GM21390 (cell line): ENCODE data around the gene CDC42SE1.
A peak's percentile ranks its signal among the peaks of the same experiment; 100 is the strongest.
"Not testable (repeated sequence)": the region's sequence is repeated elsewhere in the genome, so short reads cannot be mapped to it uniquely, and the experiment has no call there.

Source experiments
- ATAC-seq: cut with Tn5 transposase; IDR thresholded peaks from one replicate; pipeline ENCODE4 v1.9.1; 2021; ENCODE audit not compliant: unreplicated experiment

Gene CDC42SE1, protein sequence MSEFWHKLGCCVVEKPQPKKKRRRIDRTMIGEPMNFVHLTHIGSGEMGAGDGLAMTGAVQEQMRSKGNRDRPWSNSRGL

DNA sequence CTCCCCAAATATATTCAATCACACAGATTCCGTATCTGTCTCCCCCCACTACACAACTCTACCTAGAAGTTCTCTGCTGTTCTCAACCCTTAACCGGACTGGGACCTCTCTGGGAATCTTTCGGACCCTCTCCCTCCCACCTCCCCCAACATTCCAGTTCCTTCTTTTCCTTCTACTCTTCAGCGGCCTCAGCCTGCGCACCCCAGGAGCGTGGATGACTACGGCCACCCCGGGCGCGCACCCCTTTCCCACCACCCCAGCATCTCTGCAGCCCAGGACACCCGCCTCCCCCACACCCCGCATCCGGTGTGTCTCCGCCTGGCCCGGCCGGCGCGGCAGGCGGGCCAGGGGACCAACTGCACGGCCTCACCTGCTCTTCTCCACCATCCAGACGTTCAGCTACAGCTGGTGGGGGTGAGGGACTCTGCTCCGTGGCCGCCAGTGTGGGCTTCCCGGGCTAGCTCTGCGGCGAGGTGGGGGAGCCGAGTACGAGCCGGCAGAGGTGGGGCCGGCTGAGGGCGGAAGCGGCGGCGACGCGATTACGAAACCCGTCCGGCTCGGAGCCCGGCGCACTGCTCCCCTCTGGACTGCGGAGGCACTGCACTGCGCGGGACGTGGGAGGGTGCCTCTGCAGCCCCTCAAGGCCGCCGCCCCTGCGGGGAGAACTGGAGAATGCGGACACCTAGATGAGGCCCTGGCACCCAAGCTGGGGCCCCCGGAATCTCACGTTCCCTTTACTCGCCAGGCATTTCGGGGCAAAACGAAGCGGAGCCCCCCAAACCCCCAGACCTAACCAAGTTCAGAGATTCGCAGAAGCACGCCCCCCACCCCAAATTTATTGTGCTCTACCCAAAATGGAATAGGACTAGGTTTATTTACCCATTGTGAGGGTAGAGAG, at the start of gene CDC42SE1:
Gene CDC42SE1, minus strand, starts transcription at position 514 of the 898 bp plus-strand sequence. CDS start 3,892 bp downstream, outside the sequence.
- peak; percentile 86 for ATAC-seq

DNA sequence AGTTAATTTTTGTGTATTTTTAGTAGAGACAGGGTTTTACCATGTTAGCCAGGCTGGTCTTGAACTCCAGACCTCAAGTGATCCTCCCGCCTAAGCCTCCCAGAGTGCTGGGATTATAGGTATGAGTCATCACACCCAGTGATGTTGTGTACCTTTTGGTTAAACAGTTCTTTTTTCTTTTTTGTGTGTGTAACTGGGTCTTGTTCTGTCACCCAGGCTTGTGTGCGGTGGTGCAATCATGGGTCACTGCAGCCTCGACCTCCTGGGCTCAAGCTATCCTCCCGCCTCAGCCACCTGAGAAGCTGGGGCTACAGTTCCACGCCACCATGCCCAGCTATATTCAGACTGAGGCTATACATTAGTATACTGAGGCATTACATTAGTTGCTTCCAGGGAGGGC, 48.9 kb upstream of the CDC42SE1 start:
- no peak for ATAC-seq

DNA sequence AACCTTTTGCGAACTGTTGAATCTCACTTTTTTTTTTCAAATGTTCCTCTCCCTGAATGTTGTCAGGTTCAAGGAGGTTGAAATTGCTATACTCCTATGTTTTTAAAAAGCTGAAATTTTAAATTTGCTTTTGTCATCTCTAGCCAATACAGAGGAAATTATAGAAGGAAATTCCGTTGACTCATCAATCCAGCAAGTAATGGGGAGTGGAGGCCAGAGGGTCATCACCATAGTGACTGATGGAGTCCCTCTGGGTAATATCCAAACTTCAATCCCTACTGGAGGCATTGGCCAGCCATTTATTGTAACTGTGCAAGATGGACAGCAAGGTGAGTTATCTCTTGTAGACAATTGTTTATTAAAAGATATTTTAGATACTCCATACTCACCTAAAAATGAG, 47.5 kb upstream of the CDC42SE1 start:
- ATAC-seq, result no peak

DNA sequence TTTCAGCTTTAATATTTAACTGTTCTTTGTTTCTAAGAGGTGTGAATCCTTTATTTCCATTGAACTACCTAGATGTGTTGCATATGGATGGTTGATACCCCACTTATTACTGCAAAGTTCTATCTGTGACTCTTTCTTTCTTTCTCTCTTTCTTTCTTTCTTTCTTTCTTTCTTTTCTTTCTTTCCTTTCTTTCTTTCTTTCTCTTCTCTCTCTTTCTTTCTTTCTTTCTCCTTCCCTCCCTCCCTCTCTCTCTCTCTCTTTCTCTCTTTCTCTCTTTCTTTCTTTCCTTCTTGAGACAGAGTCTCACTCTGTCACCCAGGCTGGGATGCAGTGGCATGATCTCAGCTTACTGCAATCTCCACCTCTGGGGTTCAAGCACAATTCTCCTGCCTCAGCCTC, 45.2 kb upstream of the CDC42SE1 start:
- ATAC-seq, result no peak

DNA sequence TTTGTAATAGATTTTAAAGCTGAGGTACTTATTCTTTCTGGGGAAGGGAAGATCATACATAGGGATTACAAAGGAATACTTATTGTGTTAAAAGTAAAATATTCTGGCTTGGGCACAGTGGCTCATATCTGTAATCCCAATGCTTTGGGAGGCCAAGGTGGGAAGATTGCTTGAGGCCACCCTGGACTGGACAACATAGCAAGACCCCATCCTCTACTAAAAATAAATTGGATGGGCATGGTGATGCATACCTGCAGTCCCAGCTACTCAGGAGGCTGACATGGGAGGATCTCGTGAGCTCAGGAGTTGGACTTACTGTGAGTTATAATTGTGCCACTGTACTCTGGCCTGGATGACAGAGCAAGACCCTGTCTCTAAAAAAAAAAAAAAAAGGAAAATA, 38.7 kb upstream of the CDC42SE1 start:
- no peak for ATAC-seq

DNA sequence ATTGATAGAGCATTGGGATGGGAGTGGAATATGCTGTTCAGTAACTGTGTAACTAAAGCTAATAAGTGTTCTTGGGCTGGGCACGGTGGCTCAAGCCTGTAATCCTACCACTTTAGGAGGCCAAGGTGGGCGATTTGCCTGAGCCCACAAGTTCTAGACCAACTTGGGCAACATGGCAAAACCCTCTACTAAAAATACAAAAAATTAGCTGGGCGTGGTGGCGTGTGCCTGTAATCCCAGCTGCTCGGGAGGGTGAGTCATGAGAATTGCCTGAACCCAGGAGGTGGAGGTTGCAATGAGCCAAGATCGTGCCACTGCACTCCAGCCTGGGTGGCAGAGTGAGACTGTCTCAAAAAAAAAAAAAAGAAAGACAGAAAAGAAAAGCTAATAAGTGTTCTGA, 38.0 kb upstream of the CDC42SE1 start:
- not testable (repeated sequence) for ATAC-seq

DNA sequence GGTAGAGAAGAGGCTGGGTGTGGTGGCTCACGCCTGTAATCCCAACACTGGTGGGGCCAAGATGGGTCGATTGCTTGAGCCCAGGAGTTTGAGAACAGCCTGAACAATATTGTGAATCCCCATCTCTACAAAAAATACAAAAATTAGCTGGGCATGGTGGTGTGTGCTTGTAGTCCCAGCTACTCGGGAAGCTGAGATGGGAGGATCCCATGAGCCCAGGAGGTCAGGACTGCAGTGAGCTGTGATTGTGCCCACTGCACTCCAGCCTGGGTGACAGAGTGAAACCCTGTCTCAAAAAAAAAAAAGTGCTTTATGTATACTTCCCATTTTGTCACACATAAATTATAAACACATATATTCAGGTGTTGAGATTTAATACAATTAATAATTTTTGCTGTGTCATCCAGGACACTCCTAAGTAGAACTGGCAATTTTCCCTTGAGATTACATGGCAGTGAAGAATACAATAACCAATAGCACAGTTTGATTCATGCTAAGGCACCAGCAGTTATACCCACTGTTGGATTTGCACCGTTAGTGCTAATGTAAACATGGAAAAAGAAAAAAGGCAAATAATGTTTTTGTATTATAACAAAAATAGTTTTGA, 26.6 kb upstream of the CDC42SE1 start:
- ATAC-seq, result no peak

DNA sequence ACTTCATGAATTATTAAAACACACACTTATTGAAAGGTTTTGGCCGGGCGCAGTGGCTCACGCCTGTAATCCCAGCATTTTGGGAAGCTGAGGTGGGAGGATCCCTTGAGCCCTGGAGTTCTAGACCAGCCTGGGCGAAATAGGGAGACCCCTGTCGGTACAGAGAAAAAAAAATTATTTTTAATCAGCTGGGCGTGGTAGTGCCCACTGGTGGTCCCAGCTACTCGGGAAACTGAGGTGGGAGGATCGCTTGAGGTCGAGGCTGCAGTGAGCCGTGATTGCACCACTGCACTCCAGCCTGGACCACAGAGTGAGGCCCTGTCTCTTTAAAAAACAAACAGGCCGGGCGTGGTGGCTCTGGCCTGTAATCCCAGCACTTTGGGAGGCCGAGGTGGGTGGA, 12.8 kb upstream of the CDC42SE1 start:
- no peak for ATAC-seq

DNA sequence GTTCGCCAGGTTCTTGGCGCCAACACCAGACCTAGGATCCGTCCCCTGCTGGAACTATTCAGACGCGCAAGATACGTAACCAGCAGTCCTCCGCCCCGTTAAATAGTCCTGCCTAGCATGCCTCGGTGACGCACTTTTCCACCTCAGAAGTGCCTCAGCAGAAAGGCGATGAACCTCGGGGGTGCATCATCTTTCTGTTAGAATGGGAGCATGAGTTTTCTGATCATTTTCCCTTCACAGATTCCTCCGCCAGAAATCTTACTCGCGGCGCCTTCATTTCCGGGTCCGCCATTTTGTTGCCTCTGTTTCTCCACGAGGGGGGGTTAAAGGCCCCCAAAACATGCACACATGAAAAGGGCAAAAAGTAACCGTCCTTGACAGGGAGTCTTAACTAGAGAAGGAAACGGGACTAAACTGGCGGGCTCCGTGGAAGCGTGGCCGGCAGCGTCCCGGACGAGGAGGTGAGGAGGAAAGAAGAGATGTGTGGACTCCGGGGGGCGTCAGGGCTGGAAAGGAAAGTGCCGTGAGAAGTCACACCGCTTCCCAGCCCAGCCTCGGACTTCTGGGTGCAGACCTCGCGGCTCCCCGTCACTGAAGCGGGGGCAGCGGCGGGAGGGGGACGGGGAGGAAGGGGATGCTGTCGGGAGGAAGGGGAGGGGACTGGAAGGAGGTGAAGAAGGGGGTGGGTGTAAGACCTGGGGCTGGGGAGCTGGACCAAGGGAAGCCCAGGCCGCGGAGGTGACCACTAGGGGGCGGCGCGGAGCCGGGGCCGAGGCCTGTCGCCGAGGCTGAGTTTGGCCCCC, 11.3 kb upstream of the CDC42SE1 start, which contains the start of gene GABPB2:
Gene GABPB2, plus strand, starts transcription at position 288 of the 803 bp plus-strand sequence. CDS start 17,429 bp downstream, outside the sequence.
- ATAC-seq, result peak; percentile 83

DNA sequence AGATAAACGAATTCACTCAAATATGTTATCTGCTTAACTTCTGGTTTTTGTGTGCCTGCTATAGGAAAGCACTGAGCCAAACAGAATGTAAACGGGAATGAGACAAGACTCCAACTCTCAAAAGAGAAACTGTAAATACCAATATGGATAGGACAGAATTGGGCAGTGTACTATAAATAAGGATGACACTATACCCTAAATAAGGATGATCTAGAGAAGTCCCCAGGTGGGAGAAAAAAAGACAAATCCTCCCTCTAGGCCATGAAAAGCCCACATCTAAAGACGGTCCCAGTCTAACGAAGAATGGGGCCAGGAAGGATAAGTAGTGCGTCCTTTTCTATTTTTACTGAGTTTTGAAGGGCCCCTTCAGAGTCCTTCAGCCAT, 9.7 kb upstream of the CDC42SE1 start:
- ATAC-seq, result no peak

DNA sequence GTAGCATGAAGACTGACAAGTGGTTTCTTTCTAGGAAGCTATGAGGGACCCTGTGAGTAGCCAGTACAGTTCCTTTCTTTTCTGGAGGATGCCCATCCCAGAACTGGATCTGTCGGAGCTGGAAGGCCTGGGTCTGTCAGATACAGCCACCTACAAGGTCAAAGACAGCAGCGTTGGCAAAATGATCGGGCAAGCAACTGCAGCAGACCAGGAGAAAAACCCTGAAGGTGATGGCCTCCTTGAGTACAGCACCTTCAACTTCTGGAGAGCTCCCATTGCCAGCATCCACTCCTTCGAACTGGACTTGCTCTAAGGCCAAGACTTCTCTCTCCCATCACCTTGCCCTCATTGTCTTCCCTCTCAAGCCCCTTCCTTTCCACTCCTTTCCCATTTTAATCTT, 7.8 kb upstream of the CDC42SE1 start:
- no peak for ATAC-seq

DNA sequence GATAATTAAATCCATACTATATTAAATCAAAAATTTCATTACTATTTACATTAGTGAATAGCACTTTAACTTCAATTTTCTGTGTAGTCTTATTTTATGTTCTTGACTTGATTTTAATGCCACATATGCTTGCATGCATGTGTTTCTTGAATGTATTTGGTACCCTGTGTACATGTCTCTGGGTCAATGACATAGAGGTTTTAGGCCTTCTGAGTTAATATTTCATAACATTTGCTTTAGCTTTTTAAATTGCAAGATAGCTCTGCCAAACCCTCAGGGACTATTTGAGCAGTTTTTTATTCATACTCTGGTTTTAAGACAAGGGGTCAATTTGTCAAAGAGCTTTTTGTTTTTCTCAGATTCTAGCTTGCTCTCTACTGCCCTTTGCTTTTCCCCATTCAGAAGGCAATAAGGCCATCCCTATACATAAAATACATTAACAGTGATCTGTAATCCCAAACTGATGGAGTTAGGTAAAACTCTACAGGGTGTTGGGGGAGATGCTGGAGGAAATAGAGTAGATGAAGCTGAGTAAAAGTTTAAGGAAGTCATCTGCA, 5.7 kb upstream of the CDC42SE1 start:
- no peak for ATAC-seq

DNA sequence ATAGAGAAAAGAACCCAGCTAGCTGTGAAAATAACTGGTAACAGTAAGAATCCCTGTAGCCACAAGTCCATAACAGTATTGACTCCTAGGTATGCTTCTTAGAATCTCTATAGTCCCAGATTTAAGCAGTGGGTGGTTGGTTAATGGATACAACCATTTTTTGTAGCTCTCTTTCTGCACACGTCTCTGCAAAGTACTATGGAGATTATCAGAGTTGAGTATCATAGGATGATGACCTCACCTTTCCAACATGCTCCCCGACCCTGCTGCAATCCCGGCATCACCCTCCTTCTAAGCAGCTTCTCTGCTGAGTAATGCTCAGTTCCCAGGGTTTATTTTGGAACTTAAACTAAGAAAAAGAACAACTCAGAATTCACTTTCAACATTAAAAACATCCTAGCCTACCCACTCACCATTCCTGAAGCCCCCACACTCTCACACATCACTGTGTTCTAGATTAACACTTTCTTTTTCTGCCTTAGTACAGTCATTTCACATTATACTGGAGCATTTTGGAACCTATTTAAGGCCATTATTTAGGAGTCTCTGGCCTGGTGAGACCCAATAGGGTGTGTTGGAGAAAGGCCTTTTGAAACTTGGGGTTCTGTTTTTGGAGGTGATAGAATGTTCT, 3.4 kb upstream of the CDC42SE1 start:
- no peak for ATAC-seq

DNA sequence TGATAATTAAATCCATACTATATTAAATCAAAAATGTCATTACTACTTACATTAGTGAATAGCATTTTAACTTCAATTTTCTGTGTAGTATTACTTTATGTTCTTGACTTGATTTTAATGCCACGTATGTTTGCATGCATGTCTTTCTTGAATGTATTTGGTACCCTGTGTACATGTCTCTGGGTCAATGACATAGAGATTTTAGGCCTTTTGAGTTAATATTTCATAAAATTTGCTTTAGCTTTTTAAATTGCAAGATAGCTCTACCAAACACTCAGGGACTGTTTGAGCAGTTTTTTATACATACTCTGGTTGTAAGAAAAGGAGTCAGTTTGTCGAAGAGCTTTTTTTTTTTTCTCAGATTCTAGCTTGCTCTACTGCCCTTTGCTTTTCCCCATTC, 2.3 kb upstream of the CDC42SE1 start:
- ATAC-seq, result no peak

DNA sequence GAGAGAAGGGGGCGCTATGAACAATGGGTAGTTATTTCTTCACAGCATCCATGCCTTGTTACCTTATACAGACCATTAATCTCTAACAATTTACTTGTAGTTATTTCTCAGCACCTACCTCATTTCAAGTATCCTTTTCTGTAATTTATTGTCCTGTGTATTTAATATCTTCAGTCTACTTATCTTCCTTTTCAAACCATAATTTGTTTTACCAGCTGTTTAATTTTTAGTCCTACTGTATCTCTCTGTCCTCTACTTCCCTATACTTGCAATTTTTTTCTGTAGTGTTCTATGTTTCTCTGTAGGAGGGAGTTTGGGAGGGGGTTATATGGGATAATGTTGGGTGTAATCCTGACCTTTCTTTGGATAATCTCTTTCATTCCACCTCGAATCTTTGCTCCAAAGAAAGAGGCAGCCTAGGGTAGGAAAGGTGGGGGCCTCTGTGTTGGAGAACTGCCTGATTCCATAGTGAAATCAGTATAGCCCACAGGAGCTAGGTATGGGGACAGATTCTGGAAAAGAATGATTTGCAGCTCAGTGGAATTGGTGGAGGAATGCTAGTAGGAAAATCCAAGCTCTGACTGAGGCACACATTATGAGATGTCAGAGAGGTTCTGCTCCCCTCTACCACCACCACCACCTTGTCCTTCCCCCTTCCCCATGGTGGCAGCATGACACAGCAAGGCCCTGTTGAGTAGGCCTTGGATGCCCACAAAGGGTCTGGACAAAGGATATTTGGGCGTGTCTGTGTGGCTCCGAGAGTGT, 1.4 kb upstream of the CDC42SE1 start:
- no peak for ATAC-seq

DNA sequence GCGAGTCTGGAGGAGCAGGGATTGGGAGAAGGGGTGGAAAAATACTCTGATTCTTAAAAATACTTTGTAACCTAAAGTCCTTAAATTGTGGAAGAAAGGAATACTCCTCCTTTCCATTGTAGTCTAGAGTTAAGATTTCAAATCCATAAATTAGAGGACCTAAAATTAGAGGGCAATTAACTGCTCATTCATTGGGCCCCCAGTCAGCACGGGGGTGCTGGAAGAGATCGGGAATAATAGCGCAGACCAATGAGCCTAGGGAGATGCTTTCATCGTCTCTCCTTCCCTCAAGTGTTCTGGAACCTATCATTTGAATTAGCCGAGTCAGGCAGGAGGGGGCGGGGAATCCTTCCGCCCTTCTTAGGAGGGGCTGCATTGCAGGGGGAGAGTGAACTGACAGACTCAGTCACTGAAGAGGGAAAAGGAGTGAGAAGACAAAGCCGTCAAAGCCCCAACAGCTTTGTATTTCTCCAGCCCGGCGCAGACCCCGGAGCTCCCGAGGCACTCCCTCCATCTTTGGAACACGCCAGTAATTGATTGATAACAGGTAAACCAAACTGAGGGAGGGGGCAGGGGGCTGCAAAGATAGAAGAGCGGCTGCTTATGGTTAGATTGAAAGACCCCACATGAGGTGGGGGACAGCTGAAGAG, 710 bp upstream of the CDC42SE1 start, which contains the start of gene MLLT11:
Gene MLLT11, plus strand, starts transcription at position 391 of the 650 bp plus-strand sequence. CDS start 6,828 bp downstream, outside the sequence.
- no peak for ATAC-seq

DNA sequence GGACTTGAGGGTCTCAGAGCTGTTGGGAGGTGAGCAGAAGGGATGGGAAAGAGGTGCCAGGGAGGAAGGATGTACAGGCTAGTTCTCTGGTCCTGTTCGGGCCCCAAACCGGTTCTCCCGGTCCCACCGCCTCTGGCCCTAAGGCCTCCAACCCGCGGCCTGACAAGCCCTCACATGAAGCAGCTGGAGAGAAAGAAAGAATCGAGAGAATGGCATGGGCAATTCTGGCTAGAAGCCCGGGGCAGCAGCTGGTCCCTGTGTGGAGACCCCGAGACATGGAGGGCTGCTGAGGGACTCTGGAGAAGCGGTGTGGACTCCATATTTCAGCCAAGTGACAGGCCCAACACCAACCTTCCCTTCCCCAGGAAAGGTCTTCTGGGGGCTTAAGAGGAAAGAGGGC, 730 bp downstream of the CDC42SE1 start:
- ATAC-seq, result no peak

DNA sequence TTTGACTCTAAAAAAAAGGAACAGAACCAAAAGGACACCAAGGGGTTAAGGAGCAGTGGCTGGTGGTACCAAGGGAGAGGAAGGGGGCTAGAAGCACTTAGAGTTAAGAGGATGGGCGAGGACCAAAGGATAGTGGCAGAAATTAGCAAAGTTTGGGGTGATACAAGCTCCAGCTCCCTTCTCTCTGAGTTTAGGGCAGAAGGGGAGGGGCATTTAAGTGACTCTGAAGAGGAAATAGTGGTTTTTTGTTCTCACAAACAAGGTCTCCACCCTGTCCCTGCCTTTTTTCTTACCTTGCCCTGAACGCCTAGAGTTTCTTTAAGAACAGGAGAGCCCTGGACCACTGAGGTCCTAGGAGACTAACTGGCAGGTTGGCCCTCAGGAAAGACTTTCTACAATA, 3.3 kb downstream of the CDC42SE1 start:
- ATAC-seq, result no peak

DNA sequence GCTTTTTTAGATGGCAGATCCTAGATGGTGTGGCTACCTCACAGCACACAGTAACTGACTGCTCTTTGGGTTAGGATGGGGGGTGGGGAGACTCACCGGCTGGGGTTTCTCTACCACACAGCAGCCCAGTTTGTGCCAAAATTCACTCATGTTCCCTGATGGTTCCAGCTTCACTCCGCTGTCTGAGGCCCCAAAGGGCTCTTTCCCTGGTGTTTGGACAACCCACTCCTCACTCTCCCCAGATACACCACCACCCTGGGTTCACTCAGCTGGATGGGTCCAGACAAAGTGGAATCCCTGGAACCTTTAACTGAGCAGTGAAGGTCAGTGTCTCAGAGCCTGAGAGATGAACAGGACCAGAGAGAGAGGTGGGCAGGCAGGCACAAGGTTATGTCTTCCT, 3.8 kb downstream of the CDC42SE1 start:
- ATAC-seq, result no peak
